Neural progenitor cell (in vitro differentiated cells): Measurements from ENCODE around the gene MYH1. TPM values are rescaled to one million over a fixed set of nuclear protein-coding genes. Genes with fewer than 3 reads are reported as not detected.

Experiments
- DNase-seq: peaks from one replicate; pipeline ENCODE4 v3.0.0-alpha.2; 2016; ENCODE audit warnings: low spot score
- H2AFZ ChIP-seq: fragments of 200-600 bp; sonication (generic); replicated peaks from 2 replicates; pipeline ENCODE4 v1.6.1; 2016; ENCODE audit warnings: antibody characterized with exemption
- H3F3A ChIP-seq: fragments of 200-600 bp; sonication (generic); 2 replicates; pipeline ENCODE4 v1.6.1; 2016; ENCODE audit warnings: antibody characterized with exemption, low read depth
- H3K27ac ChIP-seq: fragments of 200-600 bp; sonication (generic); 2 replicates; pipeline ENCODE4 v1.5.1; 2016; ENCODE audit warnings: mild to moderate bottlenecking
- H3K27me3 ChIP-seq: fragments of 200-600 bp; sonication (generic); 2 replicates; pipeline ENCODE4 v1.6.1; 2016; ENCODE audit warnings: mild to moderate bottlenecking, moderate library complexity
- H3K36me3 ChIP-seq: fragments of 200-600 bp; sonication (generic); 2 replicates; pipeline ENCODE4 v1.5.1; 2016
- H3K4me1 ChIP-seq: fragments of 200-600 bp; sonication (generic); 2 replicates; pipeline ENCODE4 v1.6.1; 2016; ENCODE audit warnings: mixed run types
- H3K4me2 ChIP-seq: fragments of 200-600 bp; sonication (generic); 2 replicates; pipeline ENCODE4 v1.6.1; 2016
- H3K4me3 ChIP-seq: fragments of 200-600 bp; sonication (generic); 2 replicates; pipeline ENCODE4 v1.5.1; 2016
- H3K79me2 ChIP-seq: fragments of 200-600 bp; sonication (generic); 2 replicates; pipeline ENCODE4 v1.6.1; 2016; ENCODE audit warnings: low read depth
- H3K9ac ChIP-seq: fragments of 200-600 bp; sonication (generic); 2 replicates; pipeline ENCODE4 v1.6.1; 2016
- H3K9me3 ChIP-seq: fragments of 200-600 bp; sonication (generic); 2 replicates; pipeline ENCODE4 v1.5.1; 2016; ENCODE audit warnings: low read depth
- H4K20me1 ChIP-seq: fragments of 200-600 bp; sonication (generic); 2 replicates; pipeline ENCODE4 v1.6.1; 2016; ENCODE audit warnings: low read depth
- H3K27ac Mint-ChIP-seq: 3 replicates; pipeline ENCODE4 v1.8.0; 2021; ENCODE audit warnings: mixed read lengths
- H3K27me3 Mint-ChIP-seq: 2 replicates; pipeline ENCODE4 v1.8.0; 2022; ENCODE audit warnings: low read depth, mild to moderate bottlenecking, inconsistent platforms, moderate library complexity, mixed read lengths; ENCODE audit not compliant: insufficient read depth
- H3K36me3 Mint-ChIP-seq: 3 replicates; pipeline ENCODE4 v1.8.0; 2021; ENCODE audit warnings: mixed read lengths
- H3K4me1 Mint-ChIP-seq: 3 replicates; pipeline ENCODE4 v1.8.0; 2021; ENCODE audit warnings: mixed read lengths
- H3K4me3 Mint-ChIP-seq: 3 replicates; pipeline ENCODE4 v1.8.0; 2021; ENCODE audit warnings: mild to moderate bottlenecking, moderate library complexity, mixed read lengths
- H3K9me3 Mint-ChIP-seq: 3 replicates; pipeline ENCODE4 v1.8.0; 2020; ENCODE audit warnings: mixed read lengths
- EZH2 ChIP-seq: fragments of 200-600 bp; sonication (generic); IDR thresholded peaks from 2 replicates; pipeline ENCODE4 v1.6.1; 2017; ENCODE audit warnings: antibody characterized with exemption, mild to moderate bottlenecking, moderate library complexity
- EZH2phosphoT487 ChIP-seq: fragments of 200-600 bp; sonication (generic); IDR thresholded peaks from 2 replicates; pipeline ENCODE4 v1.6.1; 2017; ENCODE audit warnings: antibody characterized with exemption
- total RNA-seq: library from RNA; depleted of rRNA; stranded (reverse); fragments of >200 nt; gene quantifications from 2 replicates; pipeline ENCODE4 v1.2.3, GENCODE V29; 2015; ENCODE audit warnings: low replicate concordance
- TF ChIP-seq, protein P1 (sequence below): fragments of 200-600 bp; sonication (generic); IDR thresholded peaks from 2 replicates; pipeline ENCODE4 v1.5.1; 2017; ENCODE audit warnings: antibody characterized with exemption, mild to moderate bottlenecking

The MYH1 gene
- not detected in 2 replicates for total RNA-seq

DNA sequence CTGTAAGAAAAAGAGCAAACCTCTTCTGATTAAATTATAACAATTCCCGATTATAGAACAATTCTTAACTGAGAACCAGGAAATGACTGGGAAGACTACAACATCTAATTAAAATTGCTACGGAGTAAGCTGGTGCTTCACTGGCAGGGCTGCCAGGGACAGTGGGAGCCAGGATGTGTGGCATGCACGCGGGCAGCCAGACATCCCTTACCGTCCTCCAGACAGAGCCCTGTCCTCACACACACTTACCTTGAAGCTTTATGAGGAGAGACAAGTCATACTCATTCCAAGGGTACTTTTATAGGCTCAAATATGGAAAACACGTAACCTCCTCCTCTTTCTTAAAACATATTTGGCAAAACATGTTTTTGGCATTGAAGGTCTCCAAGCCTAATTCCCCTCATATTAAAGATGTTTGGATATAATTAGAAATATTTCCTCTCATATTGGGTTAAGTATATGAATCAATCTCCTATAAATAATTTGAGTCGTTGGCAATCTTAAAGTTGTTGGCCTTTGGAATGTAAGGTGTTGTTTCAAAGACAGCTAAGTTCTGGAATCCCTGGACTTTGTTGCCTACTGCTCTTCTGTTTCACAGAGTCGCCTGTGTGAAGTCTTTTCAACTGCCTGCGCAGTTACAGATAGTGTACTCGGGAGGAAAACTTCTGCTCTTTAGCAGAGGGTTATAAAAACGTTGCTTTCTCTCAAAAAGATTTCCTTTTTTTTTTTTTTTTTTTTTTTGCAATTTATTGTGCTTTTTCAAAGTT lies at the start of gene MYH1:
TSS of gene MYH1 (minus strand) at position 272 of the 767 bp plus-strand sequence. CDS start 1,900 bp downstream, outside the sequence.
- TF ChIP-seq, protein P1, sequence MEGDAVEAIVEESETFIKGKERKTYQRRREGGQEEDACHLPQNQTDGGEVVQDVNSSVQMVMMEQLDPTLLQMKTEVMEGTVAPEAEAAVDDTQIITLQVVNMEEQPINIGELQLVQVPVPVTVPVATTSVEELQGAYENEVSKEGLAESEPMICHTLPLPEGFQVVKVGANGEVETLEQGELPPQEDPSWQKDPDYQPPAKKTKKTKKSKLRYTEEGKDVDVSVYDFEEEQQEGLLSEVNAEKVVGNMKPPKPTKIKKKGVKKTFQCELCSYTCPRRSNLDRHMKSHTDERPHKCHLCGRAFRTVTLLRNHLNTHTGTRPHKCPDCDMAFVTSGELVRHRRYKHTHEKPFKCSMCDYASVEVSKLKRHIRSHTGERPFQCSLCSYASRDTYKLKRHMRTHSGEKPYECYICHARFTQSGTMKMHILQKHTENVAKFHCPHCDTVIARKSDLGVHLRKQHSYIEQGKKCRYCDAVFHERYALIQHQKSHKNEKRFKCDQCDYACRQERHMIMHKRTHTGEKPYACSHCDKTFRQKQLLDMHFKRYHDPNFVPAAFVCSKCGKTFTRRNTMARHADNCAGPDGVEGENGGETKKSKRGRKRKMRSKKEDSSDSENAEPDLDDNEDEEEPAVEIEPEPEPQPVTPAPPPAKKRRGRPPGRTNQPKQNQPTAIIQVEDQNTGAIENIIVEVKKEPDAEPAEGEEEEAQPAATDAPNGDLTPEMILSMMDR = no peak
- no peak for TF ChIP-seq EZH2
- no peak for TF ChIP-seq EZH2phosphoT487
- Histone ChIP-seq H3K9me3 (no peaks in the 10 kb centered on the region), H3K4me1 (no peaks in the 10 kb centered on the region), H3K27ac (no peak within 1 kb of the TSS), H3F3A (no peaks in the 10 kb centered on the region), H2AFZ (peak within 1 kb of the TSS; percentile 36), H3K27me3 (no peaks in the 10 kb centered on the region), H3K9ac (no peak within 1 kb of the TSS), H3K79me2 (no peaks in the 10 kb centered on the region), H3K36me3 (no peaks in the 10 kb centered on the region), H3K4me3 (no peak within 1 kb of the TSS), H4K20me1 (no peaks in the 10 kb centered on the region), H3K4me2 (no peak within 1 kb of the TSS)
- no peak within 1 kb of the TSS for H3K4me3 Mint-ChIP-seq
- peak; percentile 5 for DNase-seq
- H3K4me1 Mint-ChIP-seq = no peaks in the 10 kb centered on the region
- no peaks in the 10 kb centered on the region for H3K9me3 Mint-ChIP-seq
- no peaks in the 10 kb centered on the region for H3K36me3 Mint-ChIP-seq
- H3K27me3 Mint-ChIP-seq = peaks cover 3% of the 10 kb centered on the region
- no peak within 1 kb of the TSS for H3K27ac Mint-ChIP-seq

DNA sequence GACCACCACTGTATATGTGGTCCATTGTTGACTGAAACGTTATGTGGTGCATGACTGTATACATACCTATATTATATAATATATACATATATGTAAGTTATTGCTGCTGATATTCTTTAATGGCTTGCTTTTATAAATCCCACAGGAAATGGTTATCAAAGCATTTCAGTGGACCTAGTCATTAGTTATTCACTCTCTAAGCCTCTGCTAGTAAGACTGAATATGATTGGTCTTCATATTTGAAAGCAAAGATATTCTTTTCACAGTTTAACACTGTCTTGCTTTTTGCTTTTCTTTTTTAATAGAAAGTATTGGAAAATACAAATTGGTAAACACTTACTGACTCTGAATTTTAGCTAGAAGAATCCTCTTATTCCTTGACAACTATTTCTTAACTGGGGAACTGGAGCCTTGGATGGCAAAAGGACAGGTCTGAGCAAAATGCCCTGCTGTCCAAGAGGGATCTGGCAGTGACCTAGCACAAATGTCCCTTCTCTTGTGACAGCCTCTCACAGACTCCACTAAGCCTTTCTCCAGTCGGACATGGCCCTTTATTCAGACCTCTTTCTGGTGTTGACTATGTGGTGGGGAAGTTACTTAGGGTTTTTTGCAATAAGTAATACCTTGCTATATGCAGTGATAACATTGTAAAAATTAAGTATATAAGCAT lies 45.8 kb upstream of the MYH1 start:
- DNase-seq = no peak
- H3K4me3 ChIP-seq = no peak overlapping the region
- H3K4me1 Mint-ChIP-seq = no peaks in the 10 kb centered on the region

DNA sequence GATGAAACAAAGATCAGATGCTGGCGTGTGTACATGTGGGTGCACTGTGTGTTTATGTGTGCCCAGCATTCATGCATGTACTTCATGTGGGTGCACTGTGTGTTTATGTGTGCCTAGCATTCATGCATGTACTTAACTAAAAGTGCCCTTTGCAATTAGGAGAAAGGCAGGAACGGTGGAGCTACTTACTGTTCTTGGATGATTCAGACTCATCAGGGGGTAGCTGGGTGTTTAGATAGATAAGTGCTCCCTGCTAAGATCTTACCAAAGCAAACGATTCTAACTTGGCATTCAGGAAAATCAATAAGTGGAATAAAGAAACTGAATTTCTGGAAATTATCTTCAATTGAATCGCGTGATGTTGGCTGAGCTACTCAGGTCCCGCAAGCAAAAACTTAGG lies 39.7 kb upstream of the MYH1 start:
- no peaks in the 10 kb centered on the region for H3K4me1 Mint-ChIP-seq
- H3K9ac ChIP-seq = no peak overlapping the region
- no peak overlapping the region for H3K4me2 ChIP-seq
- H3K4me3 Mint-ChIP-seq = no peak overlapping the region
- H3F3A ChIP-seq = no peaks in the 10 kb centered on the region
- H3K27me3 Mint-ChIP-seq = no peaks in the 10 kb centered on the region
- no peak for DNase-seq
- H3K27me3 ChIP-seq = no peaks in the 10 kb centered on the region
- no peaks in the 10 kb centered on the region for H3K79me2 ChIP-seq
- no peak overlapping the region for H3K4me3 ChIP-seq
- no peaks in the 10 kb centered on the region for H3K36me3 Mint-ChIP-seq
- no peak overlapping the region for H3K27ac Mint-ChIP-seq
- no peak overlapping the region for H3K27ac ChIP-seq
- no peaks in the 10 kb centered on the region for H3K9me3 ChIP-seq
- no peaks in the 10 kb centered on the region for H3K36me3 ChIP-seq
- no peak overlapping the region for H2AFZ ChIP-seq
- no peaks in the 10 kb centered on the region for H3K9me3 Mint-ChIP-seq
- no peaks in the 10 kb centered on the region for H3K4me1 ChIP-seq
- TF ChIP-seq EZH2phosphoT487 = no peak
- TF ChIP-seq, protein P1 = no peak
- no peak for TF ChIP-seq EZH2
- no peaks in the 10 kb centered on the region for H4K20me1 ChIP-seq

More for the DNA sequence above, 45.8 kb upstream of the MYH1 start:
- H3F3A ChIP-seq = no peaks in the 10 kb centered on the region
- H3K4me1 ChIP-seq = no peaks in the 10 kb centered on the region
- no peak overlapping the region for H3K9ac ChIP-seq
- H4K20me1 ChIP-seq = no peaks in the 10 kb centered on the region
- no peak overlapping the region for H3K4me2 ChIP-seq
- Mint-ChIP-seq H3K36me3 (no peaks in the 10 kb centered on the region), H3K27me3 (no peaks in the 10 kb centered on the region), H3K9me3 (no peaks in the 10 kb centered on the region), H3K4me3 (no peak overlapping the region), H3K27ac (no peak overlapping the region)
- H3K79me2 ChIP-seq = no peaks in the 10 kb centered on the region
- no peaks in the 10 kb centered on the region for H3K27me3 ChIP-seq
- no peaks in the 10 kb centered on the region for H3K9me3 ChIP-seq
- H2AFZ ChIP-seq = no peak overlapping the region
- H3K36me3 ChIP-seq = no peaks in the 10 kb centered on the region
- no peak overlapping the region for H3K27ac ChIP-seq
- TF ChIP-seq EZH2phosphoT487 (no peak), EZH2 (no peak)
- TF ChIP-seq, protein P1 = no peak
